Left cardiac atrium (tissue), 4 donors: Measurements from ENCODE around the gene RASGEF1C. TPM values are rescaled to one million over a fixed set of nuclear protein-coding genes. Genes with fewer than 3 reads are reported as not detected.
"Not testable (repeated sequence)": the region's sequence is repeated elsewhere in the genome, so short reads cannot be mapped to it uniquely, and the experiment has no call there.

Experiments used
- ATAC-seq, 2 donors: fragments of 200-7000 bp; cut with Tn5 transposase; one replicate each; pipeline ENCODE4 v1.9.1; 2020; ENCODE audit warnings: mild to moderate bottlenecking in 2 of 2, moderate library complexity in 2 of 2
- DNase-seq: peaks from one replicate; pipeline ENCODE4 v3.0.0-alpha.2; 2020
- intact Hi-C, 2 donors: fragments of 100-400 bp; cut with DNase I; formaldehyde crosslinking; loops; one replicate each; pipeline versions ENCODE4 v1.14.1 to v1.15.1; 2022 to 2023
- total RNA-seq, 2 donors: library from RNA; stranded (reverse); fragmentation: NEBNext Ultra II Directional; extraction: Animal tissue kit (Norgen Biotek cat#: 25700); gene quantifications; one replicate each; pipeline ENCODE4 v1.2.1, GENCODE V29; 2021
- donor health status: DM: no; HTN: yes; CAD: no.
- donor health status: DM: no; HTN: yes; CAD: no; lungs with severe emphysema.
- donor health status: DM: yes; HTN: yes; CAD: no.
- donor health status: Dilated cardiomyopathy.

RASGEF1C gene
- total RNA-seq, 2 donors from 2014 or later, result 0.65 TPM

- intact Hi-C loops, result no loop called here
- DNase-seq (no peak), ATAC-seq (no peak)
Observed at GRCh38 chr5:180212363-180213255, 3.6 kb upstream of the RASGEF1C start.

GRCh38 chr5:180211761-180212035 lies 2.7 kb upstream of the RASGEF1C start:
- intact Hi-C loops, result no loop called here

GRCh38 chr5:180210961-180211760 lies 2.1 kb upstream of the RASGEF1C start:
- no peak for DNase-seq
- intact Hi-C loops, result no loop called here
- no peak for ATAC-seq

More at GRCh38 chr5:180211761-180212035, 2.7 kb upstream of the RASGEF1C start:
- DNase-seq, result no peak
- no peak for ATAC-seq

GRCh38 chr5:180210077-180210476 lies 1.1 kb upstream of the RASGEF1C start:
- intact Hi-C loops, ATAC-seq, DNase-seq: not testable (repeated sequence)

- ATAC-seq (peak; percentile 12 to 14), DNase-seq (no peak)
- intact Hi-C loops, result loop anchor here in 1 of 2 donors (5.0 kb wide), 1 partner anchor 76 kb away; no protein-coding TSS in a partner anchor
Observed at GRCh38 chr5:180208435-180209081, 453 bp downstream of the RASGEF1C start.

- no peak for ATAC-seq
- DNase-seq, result no peak
- intact Hi-C loops, result loop anchor here in 1 of 2 donors (5.0 kb wide), 1 partner anchor 76 kb away; no protein-coding TSS in a partner anchor
Observed at GRCh38 chr5:180208038-180208434, 975 bp downstream of the RASGEF1C start.

GRCh38 chr5:180207593-180207992 lies 1.4 kb downstream of the RASGEF1C start:
- no peak for ATAC-seq
- intact Hi-C loops, result loop anchor here in 1 of 2 donors (5.0 kb wide), 1 partner anchor 75 kb away; no protein-coding TSS in a partner anchor
- DNase-seq, result no peak

- intact Hi-C loops, result loop anchor here in 1 of 2 donors (5.0 kb wide), 1 partner anchor 75 kb away; no protein-coding TSS in a partner anchor
- DNase-seq (no peak), ATAC-seq (no peak)
Observed at GRCh38 chr5:180206993-180207392, 2.0 kb downstream of the RASGEF1C start.

- intact Hi-C loops, result loop anchor here in 1 of 2 donors (5.0 kb wide), 1 partner anchor 74 kb away; no protein-coding TSS in a partner anchor
- no peak for DNase-seq
- ATAC-seq, result no peak
Observed at GRCh38 chr5:180205916-180206315, 3.1 kb downstream of the RASGEF1C start.

GRCh38 chr5:180204276-180204819 lies 4.7 kb downstream of the RASGEF1C start:
- DNase-seq (no peak), ATAC-seq (no peak)
- intact Hi-C loops, result no loop called here

GRCh38 chr5:180202939-180203573 lies 6.0 kb downstream of the RASGEF1C start:
- no peak for ATAC-seq
- no peak for DNase-seq
- intact Hi-C loops, result no loop called here

GRCh38 chr5:180201051-180201987 lies 7.7 kb downstream of the RASGEF1C start:
- no peak for DNase-seq
- intact Hi-C loops, result no loop called here
- no peak for ATAC-seq

- intact Hi-C loops, result no loop called here
- ATAC-seq (no peak), DNase-seq (no peak)
Observed at GRCh38 chr5:180199390-180199789, 9.6 kb downstream of the RASGEF1C start.

- DNase-seq (no peak), ATAC-seq (no peak)
- intact Hi-C loops, result no loop called here
Observed at GRCh38 chr5:180198208-180198607, 10.8 kb downstream of the RASGEF1C start.

GRCh38 chr5:180197016-180197702 lies 11.9 kb downstream of the RASGEF1C start:
- DNase-seq (no peak), ATAC-seq (no peak)
- intact Hi-C loops, result no loop called here

- intact Hi-C loops, result no loop called here
- no peak for ATAC-seq
- DNase-seq, result no peak
Observed at GRCh38 chr5:180194410-180195345, 14.3 kb downstream of the RASGEF1C start.
